KOPT-K1 (cell line): ENCODE measurements around the gene AKAP1.

Source experiments
- H3K27ac ChIP-seq: fragments of 200-600 bp; sonication (generic); 2 replicates; pipeline ENCODE4 v1.5.1; 2016; ENCODE audit warnings: antibody characterized with exemption, mild to moderate bottlenecking, low read depth, low read length; ENCODE audit not compliant: poor library complexity, severe bottlenecking
- H3K36me3 ChIP-seq: fragments of 200-600 bp; sonication (generic); 2 replicates; pipeline ENCODE4 v1.5.1; 2017; ENCODE audit warnings: antibody characterized with exemption, mild to moderate bottlenecking, low read length, moderate library complexity; ENCODE audit not compliant: insufficient read depth
- H3K9me3 ChIP-seq: fragments of 200-600 bp; sonication (generic); 2 replicates; pipeline ENCODE4 v1.5.1; 2017; ENCODE audit warnings: antibody characterized with exemption, low read length, mild to moderate bottlenecking; ENCODE audit not compliant: insufficient read depth, poor library complexity, severe bottlenecking

Gene AKAP1, protein sequence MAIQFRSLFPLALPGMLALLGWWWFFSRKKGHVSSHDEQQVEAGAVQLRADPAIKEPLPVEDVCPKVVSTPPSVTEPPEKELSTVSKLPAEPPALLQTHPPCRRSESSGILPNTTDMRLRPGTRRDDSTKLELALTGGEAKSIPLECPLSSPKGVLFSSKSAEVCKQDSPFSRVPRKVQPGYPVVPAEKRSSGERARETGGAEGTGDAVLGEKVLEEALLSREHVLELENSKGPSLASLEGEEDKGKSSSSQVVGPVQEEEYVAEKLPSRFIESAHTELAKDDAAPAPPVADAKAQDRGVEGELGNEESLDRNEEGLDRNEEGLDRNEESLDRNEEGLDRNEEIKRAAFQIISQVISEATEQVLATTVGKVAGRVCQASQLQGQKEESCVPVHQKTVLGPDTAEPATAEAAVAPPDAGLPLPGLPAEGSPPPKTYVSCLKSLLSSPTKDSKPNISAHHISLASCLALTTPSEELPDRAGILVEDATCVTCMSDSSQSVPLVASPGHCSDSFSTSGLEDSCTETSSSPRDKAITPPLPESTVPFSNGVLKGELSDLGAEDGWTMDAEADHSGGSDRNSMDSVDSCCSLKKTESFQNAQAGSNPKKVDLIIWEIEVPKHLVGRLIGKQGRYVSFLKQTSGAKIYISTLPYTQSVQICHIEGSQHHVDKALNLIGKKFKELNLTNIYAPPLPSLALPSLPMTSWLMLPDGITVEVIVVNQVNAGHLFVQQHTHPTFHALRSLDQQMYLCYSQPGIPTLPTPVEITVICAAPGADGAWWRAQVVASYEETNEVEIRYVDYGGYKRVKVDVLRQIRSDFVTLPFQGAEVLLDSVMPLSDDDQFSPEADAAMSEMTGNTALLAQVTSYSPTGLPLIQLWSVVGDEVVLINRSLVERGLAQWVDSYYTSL

GRCh38 chr17:57084802-57085447, at the start of gene AKAP1:
Gene AKAP1 (plus strand): TSS chr17:57085246. CDS start chr17:57105465, 20,219 bp downstream.
- Histone ChIP-seq H3K36me3 (peaks cover 13% of the 10 kb centered on the region; the same call in 1 of the 2 replicates), H3K27ac (peak within 1 kb of the TSS; percentile 88), H3K9me3 (no peaks in the 10 kb centered on the region)

GRCh38 chr17:57035971-57036481, 49.0 kb upstream of the AKAP1 start:
- no peaks in the 10 kb centered on the region for H3K36me3 ChIP-seq

GRCh38 chr17:57037411-57037810, 47.6 kb upstream of the AKAP1 start:
- Histone ChIP-seq H3K36me3 (no peaks in the 10 kb centered on the region), H3K9me3 (no peaks in the 10 kb centered on the region), H3K27ac (no peak overlapping the region)

More at GRCh38 chr17:57035971-57036481, 49.0 kb upstream of the AKAP1 start:
- Histone ChIP-seq H3K27ac (no peak overlapping the region), H3K9me3 (no peaks in the 10 kb centered on the region)

- Histone ChIP-seq H3K9me3 (no peaks in the 10 kb centered on the region), H3K36me3 (no peaks in the 10 kb centered on the region)
These were observed 46.6 kb upstream of the AKAP1 start for GRCh38 chr17:57038486-57038885.

GRCh38 chr17:57040571-57040970, 44.5 kb upstream of the AKAP1 start:
- Histone ChIP-seq H3K9me3 (peaks cover 3% of the 10 kb centered on the region), H3K27ac (no peak overlapping the region), H3K36me3 (no peaks in the 10 kb centered on the region)

More at GRCh38 chr17:57038486-57038885, 46.6 kb upstream of the AKAP1 start:
- H3K27ac ChIP-seq, result no peak overlapping the region

- H3K27ac ChIP-seq, result no peak overlapping the region
- H3K9me3 ChIP-seq, result peaks cover 3% of the 10 kb centered on the region
- H3K36me3 ChIP-seq, result no peaks in the 10 kb centered on the region
These were observed 41.8 kb upstream of the AKAP1 start for GRCh38 chr17:57043276-57043675.

DNA sequence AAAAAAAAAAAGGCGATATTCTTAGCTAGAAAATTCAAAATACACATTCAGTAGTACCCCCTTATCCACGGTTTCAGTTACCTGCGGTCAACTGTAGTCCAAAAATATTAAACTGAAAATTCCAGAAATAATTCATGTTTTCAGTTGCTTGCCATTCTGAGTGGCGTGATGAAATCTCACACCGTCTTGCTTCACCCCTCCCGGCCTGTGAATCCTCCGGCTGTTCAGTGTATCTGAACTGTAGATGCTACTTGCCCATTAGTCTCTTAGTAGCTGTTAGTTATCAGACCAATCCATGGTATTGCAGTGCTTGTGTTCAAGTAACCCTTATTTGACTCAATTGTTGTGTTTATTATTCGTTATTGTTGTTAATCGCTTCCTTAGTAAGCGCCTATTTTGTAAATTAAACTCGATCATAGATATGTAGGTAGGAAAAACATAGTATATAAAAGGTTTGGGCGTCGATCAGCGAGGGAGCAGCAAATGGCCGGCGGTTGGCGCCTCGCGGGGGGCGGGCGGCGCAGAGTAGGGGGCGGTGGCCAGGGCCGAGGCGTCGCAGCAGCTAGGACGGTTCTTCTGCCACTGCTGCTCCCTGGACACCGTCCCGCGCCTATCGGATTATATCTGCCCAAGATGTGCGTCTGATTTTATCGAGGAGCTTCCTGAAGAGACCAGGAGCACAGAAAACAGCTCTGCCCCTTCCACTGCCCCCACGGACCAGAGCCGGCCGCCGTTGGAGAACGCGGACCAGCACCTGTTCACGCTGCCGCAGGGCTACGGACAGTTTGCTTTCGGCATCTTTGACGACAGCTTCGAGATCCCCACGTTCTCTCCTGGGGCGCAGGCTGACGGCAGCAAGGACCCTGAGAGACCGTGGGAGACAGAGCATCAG, 39.8 kb upstream of the AKAP1 start:
- H3K27ac ChIP-seq, result no peak overlapping the region

DNA sequence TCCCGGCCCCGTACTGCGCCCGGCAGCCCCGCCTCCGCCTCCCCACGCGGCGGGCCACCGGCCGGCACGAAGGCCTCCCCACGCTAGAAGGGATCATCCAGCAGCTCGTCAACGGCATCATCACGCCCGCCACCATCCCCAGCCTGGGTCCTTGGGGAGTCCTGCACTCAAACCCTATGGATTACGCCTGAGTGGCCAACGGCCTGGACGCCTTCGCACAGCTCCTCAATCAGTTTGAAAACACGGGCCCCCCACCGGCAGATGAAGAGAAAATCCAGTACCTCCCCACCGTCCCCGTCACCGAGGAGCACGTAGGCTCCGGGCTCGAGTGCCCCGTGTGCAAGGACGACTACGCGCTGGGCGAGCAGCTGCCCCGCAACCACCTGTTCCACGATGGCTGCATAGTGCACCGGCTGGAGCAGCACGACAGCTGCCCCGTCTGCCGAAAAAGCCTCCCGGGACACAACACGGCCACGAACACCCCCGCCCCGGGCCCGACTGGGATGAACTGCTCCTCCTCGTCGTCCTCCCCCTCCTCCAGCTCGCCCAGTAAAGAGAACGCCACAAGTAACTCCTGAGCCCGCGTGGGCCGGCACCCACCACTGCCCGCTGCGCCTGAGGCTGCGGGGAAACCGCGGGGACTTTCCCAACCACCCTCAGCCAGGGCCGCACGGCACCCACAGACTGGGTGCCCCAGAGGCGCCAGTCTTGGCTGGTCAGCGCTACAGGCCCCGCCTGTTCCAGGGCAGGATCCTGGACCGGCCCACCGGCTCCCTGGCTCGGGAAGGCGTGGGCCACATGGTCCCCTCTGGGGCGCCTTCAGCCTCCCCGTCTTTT, 39.0 kb upstream of the AKAP1 start:
- Histone ChIP-seq H3K9me3 (peaks cover 3% of the 10 kb centered on the region), H3K27ac (no peak overlapping the region), H3K36me3 (no peaks in the 10 kb centered on the region)

More for the DNA sequence above, 39.8 kb upstream of the AKAP1 start:
- Histone ChIP-seq H3K36me3 (no peaks in the 10 kb centered on the region), H3K9me3 (peaks cover 3% of the 10 kb centered on the region)

DNA sequence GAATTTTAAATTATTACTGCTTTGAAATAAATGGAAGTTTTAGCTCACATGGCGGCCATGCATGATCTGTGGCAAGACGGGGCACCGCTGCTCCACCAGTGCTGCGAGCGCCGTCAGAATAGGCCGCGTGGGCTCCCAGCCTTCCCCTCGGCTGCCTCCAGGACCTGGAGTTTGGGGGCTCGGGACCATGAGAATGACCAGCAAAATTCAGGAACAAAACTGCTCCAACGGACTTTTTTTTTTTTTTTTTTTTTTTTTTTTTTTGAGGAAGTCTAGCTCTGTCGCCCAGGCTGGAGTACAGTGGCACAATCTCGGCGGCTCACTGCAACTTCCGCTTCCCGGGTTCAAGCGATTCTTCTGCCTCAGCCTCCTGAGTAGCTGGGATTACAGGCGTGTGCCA, 38.3 kb upstream of the AKAP1 start:
- Histone ChIP-seq H3K27ac (no peak overlapping the region), H3K9me3 (peaks cover 3% of the 10 kb centered on the region), H3K36me3 (no peaks in the 10 kb centered on the region)

DNA sequence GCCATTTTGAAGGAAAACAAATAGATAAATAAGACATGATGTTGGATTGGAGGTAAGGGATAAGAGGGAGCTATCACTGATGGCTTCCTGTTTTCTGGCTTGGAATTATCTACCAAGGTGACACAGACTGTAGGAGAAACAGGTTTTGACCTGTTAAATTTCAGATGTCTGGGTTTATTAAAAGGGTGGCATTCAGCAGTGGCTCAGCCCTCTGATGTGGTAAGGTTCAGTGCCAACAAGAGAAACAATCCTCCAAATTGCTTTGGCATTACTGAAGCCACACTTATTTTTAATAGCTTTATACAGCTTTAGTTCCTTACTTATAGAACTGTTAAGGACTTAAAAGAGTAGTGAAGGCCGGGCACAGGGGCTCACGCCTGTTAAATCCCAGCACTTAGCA, 37.0 kb upstream of the AKAP1 start:
- Histone ChIP-seq H3K36me3 (no peaks in the 10 kb centered on the region), H3K27ac (no peak overlapping the region), H3K9me3 (peaks cover 3% of the 10 kb centered on the region)

GRCh38 chr17:57050306-57050705, 34.7 kb upstream of the AKAP1 start:
- peaks cover 3% of the 10 kb centered on the region for H3K9me3 ChIP-seq
- no peaks in the 10 kb centered on the region for H3K36me3 ChIP-seq
- H3K27ac ChIP-seq, result no peak overlapping the region

GRCh38 chr17:57051886-57052361, 33.1 kb upstream of the AKAP1 start:
- Histone ChIP-seq H3K9me3 (no peaks in the 10 kb centered on the region), H3K36me3 (no peaks in the 10 kb centered on the region), H3K27ac (no peak overlapping the region)

DNA sequence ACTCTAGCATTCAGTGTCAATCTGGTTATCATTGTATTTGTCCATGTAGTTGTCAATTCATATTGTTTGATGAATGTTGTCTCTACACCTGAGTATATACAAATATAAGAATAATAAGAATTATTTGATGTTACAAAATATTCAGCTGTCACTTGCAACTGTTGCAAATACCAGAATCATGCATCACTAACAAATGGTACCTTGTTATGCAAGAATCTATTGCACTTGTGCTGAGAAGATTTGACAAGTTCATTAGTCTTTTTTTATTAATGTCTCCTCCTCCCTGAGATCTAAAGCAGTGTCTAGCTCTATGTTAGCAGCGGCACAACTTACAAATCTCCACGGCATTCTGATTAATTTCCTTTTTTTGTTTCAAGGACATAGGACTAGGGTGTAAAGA, 22.2 kb upstream of the AKAP1 start:
- Histone ChIP-seq H3K27ac (no peak overlapping the region), H3K9me3 (no peaks in the 10 kb centered on the region)

More for the DNA sequence above, 22.2 kb upstream of the AKAP1 start:
- no peaks in the 10 kb centered on the region for H3K36me3 ChIP-seq
